ENCODE measurements around the gene GBX1. TPM values are rescaled to one million over a fixed set of nuclear protein-coding genes. Genes with fewer than 3 reads are reported as not detected.

Gene GBX1
- total RNA-seq, 4 donors from 2014 or later, result not detected

- Histone ChIP-seq H3K27me3 (no peaks in the 10 kb centered on the region), H3K36me3 (no peaks in the 10 kb centered on the region), H3K27ac (no peak overlapping the region), H3K9me3 (no peaks in the 10 kb centered on the region), H3K4me3 (replicated peaks in 1 of 3) (no peak overlapping the region), H3K4me1 (no peaks in the 10 kb centered on the region)
- DNase-seq, result no peak
- intact Hi-C loops (cut with DNase I), result no loop called here
- TF ChIP-seq CTCF (IDR thresholded peaks at IDR 0.05) (no peak), POLR2A (IDR thresholded peaks at IDR 0.05) (no peak)
- WGBS, 2 donors, result 54 to 71% methylated on average over 6 of the region's 6 CpGs
Observed at GRCh38 chr7:151152643-151153513, 14.6 kb downstream of the GBX1 start.

GRCh38 chr7:151150388-151150787, 17.1 kb downstream of the GBX1 start:
- intact Hi-C loops (cut with DNase I), result no loop called here
- Histone ChIP-seq H3K9me3 (no peaks in the 10 kb centered on the region), H3K36me3 (no peaks in the 10 kb centered on the region), H3K27ac (no peak overlapping the region), H3K27me3 (no peaks in the 10 kb centered on the region), H3K4me1 (no peaks in the 10 kb centered on the region), H3K4me3 (replicated peaks in 1 of 3) (no peak overlapping the region)
- TF ChIP-seq POLR2A (IDR thresholded peaks at IDR 0.05) (no peak), CTCF (IDR thresholded peaks at IDR 0.05) (no peak)
- WGBS, 2 donors, result 74 to 76% methylated on average over 3 of the region's 3 CpGs
- DNase-seq, result no peak

GRCh38 chr7:151148319-151149259, 18.9 kb downstream of the GBX1 start:
- peaks cover 4 to 8% of the 10 kb centered on the region in 2 donors for H3K36me3 ChIP-seq
- TF ChIP-seq CTCF (IDR thresholded peaks at IDR 0.05) (no peak), POLR2A (IDR thresholded peaks at IDR 0.05) (no peak)
- no peaks in the 10 kb centered on the region for H3K4me1 ChIP-seq
- no peaks in the 10 kb centered on the region for H3K9me3 ChIP-seq
- no peak overlapping the region for H3K27ac ChIP-seq
- intact Hi-C loops (cut with DNase I), result no loop called here
- H3K4me3 ChIP-seq (replicated peaks in 1 of 3), result no peak overlapping the region
- H3K27me3 ChIP-seq, result no peaks in the 10 kb centered on the region
- DNase-seq, result peak in 1 of 2 donors; percentile 23
- 41 to 60% methylated on average over 17 to 21 of the region's 22 CpGs for WGBS, 2 donors

GRCh38 chr7:151146761-151147160, 20.7 kb downstream of the GBX1 start:
- Histone ChIP-seq H3K4me1 (no peaks in the 10 kb centered on the region), H3K27ac (no peak overlapping the region), H3K36me3 (peaks cover 18 to 23% of the 10 kb centered on the region in 2 donors), H3K27me3 (no peaks in the 10 kb centered on the region), H3K4me3 (replicated peaks in 1 of 3) (no peak overlapping the region), H3K9me3 (no peaks in the 10 kb centered on the region)
- 81 to 86% methylated on average over 3 of the region's 3 CpGs for WGBS, 2 donors
- no peak for DNase-seq
- no peak for TF ChIP-seq CTCF (IDR thresholded peaks at IDR 0.05)
- no peak for TF ChIP-seq POLR2A (IDR thresholded peaks at IDR 0.05)
- intact Hi-C loops (cut with DNase I), result no loop called here
